Neuronal stem cell (in vitro differentiated cells): ENCODE results near the gene CHST2.
"Not testable (repeated sequence)": the region's sequence is repeated elsewhere in the genome, so short reads cannot be mapped to it uniquely, and the experiment has no call there.

ENCODE experiments used
- DNase-seq: peaks from one replicate; pipeline ENCODE4 v3.0.0-alpha.2; 2013; ENCODE audit warnings: low spot score
- H2AFZ ChIP-seq: one replicate; pipeline ENCODE4 v1.6.1; 2013; ENCODE audit warnings: mild to moderate bottlenecking, low read length, inconsistent platforms
- H2AK5ac ChIP-seq: 2 replicates; pipeline ENCODE4 v1.6.1; 2013; ENCODE audit warnings: low read depth, mild to moderate bottlenecking, inconsistent platforms, low read length, moderate library complexity, mixed read lengths
- H2BK120ac ChIP-seq: 2 replicates; pipeline ENCODE4 v1.6.1; 2013; ENCODE audit warnings: low read depth, mild to moderate bottlenecking, inconsistent platforms, low read length, moderate library complexity, mixed read lengths
- H2BK12ac ChIP-seq: one replicate; pipeline ENCODE4 v1.6.1; 2013; ENCODE audit warnings: low read length, inconsistent platforms
- H2BK15ac ChIP-seq: 2 replicates; pipeline ENCODE4 v1.6.1; 2013; ENCODE audit warnings: mild to moderate bottlenecking, low read length, inconsistent platforms, mixed read lengths
- H2BK5ac ChIP-seq: one replicate; pipeline ENCODE4 v1.6.1; 2013; ENCODE audit warnings: inconsistent platforms, mild to moderate bottlenecking, low read length, moderate library complexity
- H3K14ac ChIP-seq: one replicate; pipeline ENCODE4 v1.6.1; 2013; ENCODE audit warnings: low read length, inconsistent platforms
- H3K18ac ChIP-seq: 2 replicates; pipeline ENCODE4 v1.6.1; 2013; ENCODE audit warnings: low read length, inconsistent platforms
- H3K23ac ChIP-seq: 2 replicates; pipeline ENCODE4 v1.6.1; 2013; ENCODE audit warnings: low read depth, mild to moderate bottlenecking, mixed read lengths, low read length, inconsistent platforms; ENCODE audit not compliant: poor library complexity
- H3K27ac ChIP-seq: replicated peaks from 3 replicates; pipeline ENCODE4 v1.5.1; 2013; ENCODE audit warnings: low read length, inconsistent platforms
- H3K27me3 ChIP-seq, 3 experiments: 2 replicates each; pipeline ENCODE4 v1.6.1; 2013; ENCODE audit warnings: low read length in 3 of 3, mild to moderate bottlenecking in 2 of 3, inconsistent platforms in 1 of 3, low read depth in 1 of 3, mixed read lengths in 1 of 3, moderate library complexity in 1 of 3; ENCODE audit not compliant: control insufficient read depth in 3 of 3, insufficient read depth in 3 of 3
- H3K36me3 ChIP-seq, 2 donors: replicated peaks in 1 of 2; 2 replicates each; pipeline ENCODE4 v1.6.1; 2013; ENCODE audit warnings: low read length in 2 of 2; ENCODE audit not compliant: control insufficient read depth in 2 of 2, insufficient read depth in 2 of 2
- H3K4ac ChIP-seq: 2 replicates; pipeline ENCODE4 v1.6.1; 2013; ENCODE audit warnings: inconsistent platforms, mild to moderate bottlenecking, low read length, moderate library complexity
- H3K4me1 ChIP-seq, 2 donors: 1 replicate in 1 of 2; 2 replicates in 1 of 2; pipeline ENCODE4 v1.6.1; 2013; ENCODE audit warnings: low read length in 2 of 2, low read depth in 1 of 2; ENCODE audit not compliant: control insufficient read depth in 2 of 2, insufficient read depth in 1 of 2
- H3K4me2 ChIP-seq: one replicate; pipeline ENCODE4 v1.6.1; 2013; ENCODE audit warnings: mild to moderate bottlenecking, low read length, inconsistent platforms; ENCODE audit not compliant: insufficient read depth, poor library complexity, severe bottlenecking
- H3K4me3 ChIP-seq, 2 donors: 2 replicates each; pipeline ENCODE4 v1.5.1; 2013; ENCODE audit warnings: low read length in 2 of 2, mild to moderate bottlenecking in 2 of 2, inconsistent platforms in 1 of 2, moderate library complexity in 1 of 2
- H3K79me1 ChIP-seq: one replicate; pipeline ENCODE4 v1.6.1; 2013; ENCODE audit warnings: low read depth, mild to moderate bottlenecking, inconsistent platforms, low read length, moderate library complexity
- H3K9ac ChIP-seq: one replicate; pipeline ENCODE4 v1.6.1; 2013; ENCODE audit warnings: mild to moderate bottlenecking, low read depth, low read length, inconsistent platforms; ENCODE audit not compliant: poor library complexity
- H3K9me3 ChIP-seq, 2 donors: replicated peaks in 1 of 2; 2 replicates each; pipeline versions ENCODE3 to v1.6.1; 2013; ENCODE audit warnings: low read length in 2 of 2, mild to moderate bottlenecking in 2 of 2, inconsistent platforms in 1 of 2, low read depth in 1 of 2, mixed read lengths in 1 of 2, moderate library complexity in 1 of 2; ENCODE audit not compliant: control insufficient read depth in 2 of 2, insufficient read depth in 1 of 2
- H4K8ac ChIP-seq: one replicate; pipeline ENCODE4 v1.6.1; 2013; ENCODE audit warnings: low read depth, mild to moderate bottlenecking, inconsistent platforms, low read length, moderate library complexity
- H4K91ac ChIP-seq: one replicate; pipeline ENCODE4 v1.6.1; 2013; ENCODE audit warnings: low read length, low read depth, mild to moderate bottlenecking, inconsistent platforms; ENCODE audit not compliant: poor library complexity
- WGBS, 2 donors: extraction: QIAGEN DNeasy Blood & Tissue Kit; methylation state at CpG; one replicate each; pipeline ENCODE4 v1.1.7; 2013; ENCODE audit warnings: missing lambda C conversion rate in 2 of 2, mixed read lengths in 1 of 2; ENCODE audit not compliant: insufficient read length in 2 of 2, insufficient replicate concordance in 1 of 2; ENCODE audit errors: extremely low coverage in 2 of 2; 5-methylcytosine and 5-hydroxymethylcytosine counted together

Gene CHST2

DNA sequence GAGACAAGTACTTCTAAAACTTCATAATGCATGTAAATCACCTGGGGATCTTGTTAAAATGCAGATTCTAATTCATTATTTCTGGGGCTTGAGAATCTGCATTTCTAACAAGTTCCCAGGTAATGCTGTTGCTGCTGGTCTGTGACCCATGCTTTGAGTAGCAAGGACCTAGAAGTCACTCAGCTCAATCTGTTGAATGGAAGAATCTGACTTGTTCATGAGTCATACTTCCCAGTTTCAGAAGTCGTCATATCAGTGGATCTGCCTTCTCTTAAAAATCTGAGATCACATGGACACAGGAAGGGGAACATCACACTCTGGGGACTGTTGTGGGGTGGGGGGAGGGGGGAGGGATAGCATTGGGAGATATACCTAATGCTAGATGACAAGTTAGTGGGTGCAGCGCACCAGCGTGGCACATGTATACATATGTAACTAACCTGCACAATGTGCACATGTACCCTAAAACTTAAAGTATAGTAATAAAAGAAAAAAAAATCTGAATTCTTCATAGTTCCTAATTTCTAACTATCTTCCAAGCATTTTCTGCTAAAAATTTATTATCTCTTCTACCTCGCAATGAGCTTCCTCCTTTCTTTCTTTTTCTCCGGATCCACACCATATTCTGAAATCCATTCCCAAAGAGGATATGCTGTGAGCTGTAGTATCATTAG lies 46.2 kb downstream of the CHST2 start:
- not testable (repeated sequence) for H3K9ac ChIP-seq, H3K4me1 ChIP-seq, H2BK120ac ChIP-seq, H4K8ac ChIP-seq, H3K18ac ChIP-seq, H2AK5ac ChIP-seq, H3K9me3 ChIP-seq, H3K27me3 ChIP-seq, H3K36me3 ChIP-seq, H3K4me2 ChIP-seq, H2BK12ac ChIP-seq, H2AFZ ChIP-seq, H3K4ac ChIP-seq, H2BK15ac ChIP-seq, H3K27ac ChIP-seq, H3K79me1 ChIP-seq, H3K23ac ChIP-seq, H3K4me3 ChIP-seq, DNase-seq, H4K91ac ChIP-seq, H3K14ac ChIP-seq, H2BK5ac ChIP-seq
- WGBS, 2 donors = no CpG with 5 or more reads among the region's 5 CpGs

DNA sequence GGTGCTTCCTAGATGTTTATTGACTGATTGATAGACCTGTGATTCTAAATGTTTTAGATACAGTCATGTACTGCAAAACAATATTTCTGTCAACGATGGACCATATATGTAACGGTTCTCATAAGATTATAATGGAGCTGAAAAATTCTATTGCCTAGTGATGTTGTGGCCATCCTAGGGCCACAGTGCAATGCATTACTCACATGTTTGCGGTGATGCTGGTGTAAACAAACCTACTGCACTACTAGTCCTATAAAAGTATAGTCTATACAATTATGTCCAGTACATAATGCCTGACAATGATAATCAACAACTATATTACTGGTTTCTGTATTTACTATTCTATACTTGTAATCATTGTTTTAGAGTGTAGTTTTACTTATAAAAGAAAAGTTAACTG lies 46.8 kb downstream of the CHST2 start:
- DNase-seq = no peak

DNA sequence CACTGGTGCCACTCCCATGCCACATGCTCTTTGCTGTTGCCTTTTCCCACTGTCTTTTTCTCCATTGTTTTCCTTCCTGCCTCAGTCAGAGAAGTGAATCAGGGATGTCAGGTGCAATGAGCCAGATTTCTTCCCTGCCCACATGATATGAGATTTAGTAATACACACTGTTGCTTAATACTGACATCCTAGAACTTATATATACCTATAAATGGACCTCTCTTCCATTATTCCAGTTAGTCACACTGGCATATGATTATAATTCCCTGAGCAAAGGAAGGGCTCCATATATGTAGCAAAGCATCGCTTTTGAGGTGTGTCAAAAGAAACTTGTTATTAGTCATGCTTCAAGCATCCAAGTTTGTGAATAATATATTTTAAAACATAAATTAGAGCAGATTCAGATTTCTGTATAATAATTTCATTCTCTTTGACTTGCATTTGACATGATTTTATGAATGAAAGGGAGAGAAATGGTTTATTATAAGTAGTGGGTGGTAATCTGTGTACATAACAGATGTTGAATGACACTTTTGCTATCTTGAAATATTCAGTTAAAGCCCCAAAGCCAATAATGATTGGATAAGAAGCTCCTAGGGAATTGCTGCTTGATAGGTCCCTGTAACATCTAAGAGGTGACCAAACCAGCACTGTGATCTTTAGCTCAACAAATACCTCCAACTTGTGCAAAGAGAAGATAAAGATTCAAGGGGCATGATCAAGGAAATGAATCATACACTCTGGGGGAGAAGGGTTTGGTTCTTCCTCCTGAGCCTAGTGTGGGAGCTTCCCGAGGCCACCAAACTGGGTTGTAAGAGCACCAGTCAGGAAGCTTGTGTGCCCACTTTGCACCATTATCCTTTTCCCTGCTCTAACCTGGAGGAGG lies 48.6 kb downstream of the CHST2 start:
- H2BK5ac ChIP-seq = no peak overlapping the region
- H3K4ac ChIP-seq = no peak overlapping the region
- no peak overlapping the region for H4K8ac ChIP-seq
- H3K36me3 ChIP-seq = no peaks in the 10 kb centered on the region
- no peak overlapping the region for H2BK12ac ChIP-seq
- H3K27ac ChIP-seq = no peak overlapping the region
- H2BK120ac ChIP-seq = no peak overlapping the region
- no peak overlapping the region for H3K4me2 ChIP-seq
- H3K27me3 ChIP-seq = no peaks in the 10 kb centered on the region
- no peak overlapping the region for H2BK15ac ChIP-seq
- peaks cover 0 to 2% of the 10 kb centered on the region in 2 donors for H3K4me1 ChIP-seq
- DNase-seq = no peak
- H3K23ac ChIP-seq = no peak overlapping the region
- no peak overlapping the region for H3K14ac ChIP-seq
- peaks cover 3 to 9% of the 10 kb centered on the region in 2 donors for H3K9me3 ChIP-seq
- no peak overlapping the region for H3K18ac ChIP-seq
- H3K4me3 ChIP-seq = peak overlapping the region in 1 of 2 donors; percentile 69
- no peak overlapping the region for H4K91ac ChIP-seq
- H3K9ac ChIP-seq = no peak overlapping the region
- no peaks in the 10 kb centered on the region for H3K79me1 ChIP-seq
- WGBS, 2 donors = no CpG with 5 or more reads among the region's 2 CpGs
- H2AFZ ChIP-seq = no peak overlapping the region
- no peak overlapping the region for H2AK5ac ChIP-seq

More for the DNA sequence above, 46.8 kb downstream of the CHST2 start:
- H4K91ac ChIP-seq = no peak overlapping the region
- H2BK5ac ChIP-seq = no peak overlapping the region
- no peaks in the 10 kb centered on the region for H3K27me3 ChIP-seq
- no peak overlapping the region for H3K27ac ChIP-seq
- H3K23ac ChIP-seq = no peak overlapping the region
- no peak overlapping the region for H3K4me3 ChIP-seq
- H3K4ac ChIP-seq = no peak overlapping the region
- no peak overlapping the region for H2AK5ac ChIP-seq
- H2BK120ac ChIP-seq = no peak overlapping the region
- H3K79me1 ChIP-seq = no peaks in the 10 kb centered on the region
- no CpG with 5 or more reads among the region's 3 CpGs for WGBS, 2 donors
- no peak overlapping the region for H2AFZ ChIP-seq
- no peaks in the 10 kb centered on the region for H3K9me3 ChIP-seq
- H3K18ac ChIP-seq = no peak overlapping the region
- H3K14ac ChIP-seq = no peak overlapping the region
- no peak overlapping the region for H4K8ac ChIP-seq
- H3K4me1 ChIP-seq = no peaks in the 10 kb centered on the region
- H3K36me3 ChIP-seq = no peaks in the 10 kb centered on the region
- H3K9ac ChIP-seq = no peak overlapping the region
- no peak overlapping the region for H2BK12ac ChIP-seq
- H2BK15ac ChIP-seq = no peak overlapping the region
- H3K4me2 ChIP-seq = no peak overlapping the region

DNA sequence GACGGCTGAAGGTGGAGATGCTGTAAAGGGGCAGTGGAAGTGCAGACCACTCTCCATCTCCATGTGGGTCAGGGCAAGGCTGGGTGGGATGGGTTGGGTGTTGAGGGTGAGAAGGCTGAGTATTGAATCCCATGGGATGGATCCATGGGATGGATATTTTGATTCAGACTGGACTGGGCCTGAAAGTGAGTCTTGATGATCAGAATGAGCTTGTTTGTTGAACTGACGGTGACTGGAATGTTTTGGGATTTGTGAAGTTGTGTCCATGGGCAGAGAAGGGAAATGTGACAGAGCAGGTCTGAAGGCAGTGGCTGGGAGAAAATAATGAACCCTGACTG lies 49.3 kb downstream of the CHST2 start:
- Histone ChIP-seq H3K4me2 (no peak overlapping the region), H2BK5ac (no peak overlapping the region), H2BK15ac (no peak overlapping the region), H4K8ac (no peak overlapping the region), H3K18ac (no peak overlapping the region), H3K23ac (no peak overlapping the region), H3K4me1 (peaks cover 0 to 2% of the 10 kb centered on the region in 2 donors), H3K36me3 (no peaks in the 10 kb centered on the region), H3K27ac (no peak overlapping the region), H3K9me3 (peaks cover 3 to 9% of the 10 kb centered on the region in 2 donors), H3K79me1 (no peaks in the 10 kb centered on the region), H3K14ac (no peak overlapping the region), H2AFZ (no peak overlapping the region), H2AK5ac (no peak overlapping the region), H3K4me3 (no peak overlapping the region), H3K9ac (no peak overlapping the region), H2BK120ac (no peak overlapping the region), H3K27me3 (no peaks in the 10 kb centered on the region), H3K4ac (no peak overlapping the region), H4K91ac (no peak overlapping the region), H2BK12ac (no peak overlapping the region)
- no CpG with 5 or more reads among the region's 2 CpGs for WGBS, 2 donors
- DNase-seq = no peak
